A673 (cell line): ENCODE measurements around the gene ATP6V1C2. TPM values are rescaled to one million over a fixed set of nuclear protein-coding genes. Genes with fewer than 3 reads are reported as not detected.

Experiments
- BruUV-seq: library from RNA; stranded (reverse); fragments of 400-500 nt; replicated peaks from 2 replicates; lab custom pipeline; 2021; lab: Mats Ljungman, UMichigan
- CTCF ChIA-PET: fragments of 300-600 bp; sonication (Branson Sonifier 250); formaldehyde crosslinking; loops from one replicate; lab custom pipeline; 2022; ENCODE audit warnings: antibody characterized with exemption; lab: Charles Lee
- POLR2A ChIA-PET: fragments of 300-600 bp; sonication (Branson Sonifier 250); formaldehyde crosslinking; loops from one replicate; lab custom pipeline; 2022; ENCODE audit warnings: antibody characterized with exemption; ENCODE audit not compliant: low non-redundant PET; lab: Charles Lee
- DNase-seq: peaks from one replicate; pipeline ENCODE4 v3.0.0-alpha.2; 2015; ENCODE audit warnings: low spot score
- H3K27ac ChIP-seq: fragments of 200-600 bp; sonication (generic); 2 replicates; pipeline ENCODE4 v1.5.1; 2016; ENCODE audit warnings: mixed run types, low read depth, mild to moderate bottlenecking, mixed read lengths, antibody characterized with exemption, low read length; ENCODE audit not compliant: poor library complexity, severe bottlenecking
- H3K27me3 ChIP-seq: fragments of 200-600 bp; sonication (generic); replicated peaks from 2 replicates; pipeline ENCODE4 v1.6.1; 2017; ENCODE audit warnings: mixed run types, low read depth, mild to moderate bottlenecking, mixed read lengths, antibody characterized with exemption, low read length; ENCODE audit not compliant: insufficient read depth, poor library complexity
- H3K36me3 ChIP-seq: fragments of 200-600 bp; sonication (generic); 2 replicates; pipeline ENCODE4 v1.6.1; 2016; ENCODE audit warnings: mixed run types, mild to moderate bottlenecking, mixed read lengths, antibody characterized with exemption, low read length; ENCODE audit not compliant: insufficient read depth, poor library complexity, severe bottlenecking
- H3K4me1 ChIP-seq: fragments of 200-600 bp; sonication (generic); 2 replicates; pipeline ENCODE4 v1.6.1; 2017; ENCODE audit warnings: mixed run types, mild to moderate bottlenecking, mixed read lengths, antibody characterized with exemption, low read length; ENCODE audit not compliant: insufficient read depth, poor library complexity, severe bottlenecking
- H3K4me3 ChIP-seq: fragments of 200-600 bp; sonication (generic); 2 replicates; pipeline ENCODE4 v1.5.1; 2016; ENCODE audit warnings: low read depth, mixed run types, mild to moderate bottlenecking, mixed read lengths, low read length; ENCODE audit not compliant: poor library complexity, severe bottlenecking
- H3K9me3 ChIP-seq: fragments of 200-600 bp; sonication (generic); 2 replicates; pipeline ENCODE4 v1.6.1; 2016; ENCODE audit warnings: mixed run types, low read depth, mild to moderate bottlenecking, mixed read lengths, antibody characterized with exemption, low read length; ENCODE audit not compliant: poor library complexity, severe bottlenecking
- CTCF ChIP-seq: fragments of 300-800, 200-600 bp; sonication (generic); conservative IDR thresholded peaks from 2 replicates; pipeline ENCODE4 v1.5.1; 2017; ENCODE audit warnings: low read depth, mild to moderate bottlenecking, antibody characterized with exemption, low read length, moderate library complexity, mixed read lengths
- EZH2 ChIP-seq: fragments of 200-600 bp; sonication (generic); IDR thresholded peaks from 2 replicates; pipeline ENCODE4 v1.6.1; 2017; ENCODE audit warnings: borderline replicate concordance, low read depth, mild to moderate bottlenecking, mixed read lengths, antibody characterized with exemption, low read length; ENCODE audit not compliant: poor library complexity, severe bottlenecking
- intact Hi-C: fragments of 100-400 bp; cut with micrococcal nuclease; formaldehyde crosslinking; loops from one replicate; pipeline ENCODE4 v1.10.0; 2022; ENCODE audit not compliant: unreplicated experiment
- total RNA-seq: library from RNA; stranded (reverse); gene quantifications from 2 replicates; pipeline ENCODE4 v1.2.3, GENCODE V29; 2021

Gene ATP6V1C2
- total RNA-seq, 1 experiment from 2014 or later: not detected

- intact Hi-C loops: no loop called here
Observed at GRCh38 chr2:10790228-10790973, 69.0 kb downstream of the ATP6V1C2 start.

GRCh38 chr2:10792001-10792634, 70.7 kb downstream of the ATP6V1C2 start:
- intact Hi-C loops: no loop called here
- BruUV-seq: no TSS peak
- H3K36me3 ChIP-seq: peaks cover 91% of the 10 kb centered on the region
- DNase-seq: no peak
- no peaks in the 10 kb centered on the region for H3K9me3 ChIP-seq
- TF ChIP-seq EZH2 (no peak), CTCF (no peak)
- ChIA-PET POLR2A (no interaction called here), CTCF (no interaction called here)
- H3K4me3 ChIP-seq: no peak overlapping the region
- no peaks in the 10 kb centered on the region for H3K27me3 ChIP-seq
- no peak overlapping the region for H3K27ac ChIP-seq
- no peaks in the 10 kb centered on the region for H3K4me1 ChIP-seq

More at GRCh38 chr2:10790228-10790973, 69.0 kb downstream of the ATP6V1C2 start:
- Histone ChIP-seq H3K27me3 (no peaks in the 10 kb centered on the region), H3K9me3 (no peaks in the 10 kb centered on the region), H3K4me1 (no peaks in the 10 kb centered on the region), H3K36me3 (peaks cover 93% of the 10 kb centered on the region), H3K4me3 (no peak overlapping the region), H3K27ac (no peak overlapping the region)
- TF ChIP-seq CTCF (no peak), EZH2 (no peak)
- no peak for DNase-seq
- ChIA-PET CTCF (no interaction called here), POLR2A (no interaction called here)
- no TSS peak for BruUV-seq

GRCh38 chr2:10792660-10793400, 71.4 kb downstream of the ATP6V1C2 start:
- DNase-seq: no peak
- H3K4me1 ChIP-seq: no peaks in the 10 kb centered on the region
- TF ChIP-seq CTCF: peak; percentile 31; the same call in 1 of the 2 replicates
- TF ChIP-seq EZH2: no peak
- no peak overlapping the region for H3K4me3 ChIP-seq
- peaks cover 91% of the 10 kb centered on the region for H3K36me3 ChIP-seq
- no TSS peak for BruUV-seq
- ChIA-PET POLR2A (no interaction called here), CTCF (no interaction called here)
- no peaks in the 10 kb centered on the region for H3K27me3 ChIP-seq
- no peak overlapping the region for H3K27ac ChIP-seq
- H3K9me3 ChIP-seq: no peaks in the 10 kb centered on the region
- intact Hi-C loops: no loop called here
